GM12892 (cell line): ENCODE data around the gene IL17RD.

Experiments
- POLR2A ChIP-seq: IDR thresholded peaks from 2 replicates; pipeline ENCODE4 v1.6.1; 2011; ENCODE audit warnings: low read depth, low read length, control low read depth
- POLR2AphosphoS5 ChIP-seq: IDR thresholded peaks from 2 replicates; pipeline ENCODE4 v1.6.1; 2011; ENCODE audit warnings: low read depth, low read length, control low read depth

DNA sequence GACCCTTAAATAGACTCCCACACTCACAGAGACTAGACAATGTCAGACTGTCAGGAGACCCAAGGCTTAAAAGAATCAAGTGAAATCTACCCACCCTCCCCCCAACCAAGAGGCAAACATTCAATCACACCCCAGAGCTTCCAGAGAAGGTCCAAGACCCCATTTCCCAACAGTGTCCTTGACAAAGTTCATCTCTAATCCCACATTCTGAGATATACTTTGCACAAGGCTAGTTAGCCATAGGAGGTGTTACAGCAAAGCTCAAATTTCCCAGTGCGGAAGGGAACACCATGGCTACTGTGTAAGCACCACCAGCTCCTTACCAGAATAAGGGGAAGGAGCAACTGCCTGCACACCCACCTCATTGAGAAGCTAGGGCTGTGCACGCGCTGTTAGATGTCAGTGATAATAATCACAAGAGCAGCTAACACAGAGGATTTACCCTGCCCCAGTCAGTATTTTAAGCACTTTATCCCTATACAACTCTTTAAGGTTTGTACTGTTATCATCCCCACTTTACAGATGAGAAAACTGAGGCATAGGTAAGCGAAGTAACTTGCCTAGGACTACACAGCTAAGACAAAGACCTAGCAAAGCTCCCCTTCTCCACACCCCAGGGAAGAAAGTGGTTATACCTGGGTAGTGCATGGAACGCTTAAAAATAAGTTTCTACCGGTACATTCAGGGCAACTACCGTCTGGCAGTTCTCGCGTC is 87.4 kb downstream of the IL17RD start:
- TF ChIP-seq POLR2A (no peak), POLR2AphosphoS5 (no peak)
